ENCODE results near the gene CTBP1.

CTBP1 gene

DNA sequence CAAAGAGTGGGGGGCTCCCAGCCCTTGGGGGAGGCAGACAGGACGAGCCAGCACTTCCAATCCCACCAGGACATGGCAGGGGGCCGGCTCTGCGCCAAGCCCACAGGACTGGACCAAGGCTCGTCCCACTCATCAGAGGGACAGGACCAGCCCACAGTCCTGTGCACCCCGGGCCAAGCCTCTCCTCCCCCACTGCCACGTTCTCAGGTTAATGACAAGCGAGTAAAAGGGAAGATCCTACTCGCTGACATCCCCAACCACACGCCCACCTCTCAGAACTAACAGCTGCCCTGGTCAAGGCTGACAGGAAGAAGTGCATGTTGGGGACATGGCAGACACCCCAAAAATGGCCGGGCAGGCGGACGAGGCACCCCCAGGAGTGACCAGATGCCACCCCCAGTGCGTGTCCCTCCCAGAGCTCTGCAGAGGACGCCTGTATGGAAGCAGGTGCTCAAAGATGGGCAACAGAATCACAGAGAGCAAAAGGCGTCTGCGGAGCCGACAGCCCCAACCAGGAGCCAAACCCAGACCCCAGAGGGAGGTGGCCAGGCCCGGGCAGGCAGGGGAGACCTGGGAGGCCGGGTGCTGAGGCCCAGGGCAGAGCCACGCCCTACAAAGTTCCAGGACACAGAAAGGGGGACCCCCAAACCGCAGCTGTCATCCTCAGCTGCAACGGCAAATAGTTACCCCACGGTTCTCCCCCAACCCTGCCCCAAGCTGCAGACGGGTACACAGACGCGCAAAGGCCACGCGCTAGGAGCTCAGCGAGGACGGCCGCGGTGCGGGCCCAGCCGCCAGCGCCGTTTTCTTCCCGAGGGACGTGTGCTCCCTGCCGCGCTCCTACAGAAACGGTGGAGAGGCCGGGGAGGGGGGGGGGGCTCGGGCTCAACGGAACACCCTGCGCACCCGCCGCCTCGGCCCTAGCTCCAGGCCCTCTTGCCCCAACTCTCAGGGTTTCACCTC, 1.7 kb downstream of the CTBP1 start:
- H3K36me3 ChIP-seq (ENCODE audit: control insufficient read depth, insufficient read depth, low read length): no peaks in the 10 kb centered on the region; the same call in none of the 2 replicates
- peak overlapping the region; percentile 90 for H3K4me3 ChIP-seq (replicated peaks; ENCODE audit: low read depth, low read length)
- peak; percentile 44 for DNase-seq (ENCODE audit: extremely low read depth, insufficient read length)
- no peaks in the 10 kb centered on the region for H3K27me3 ChIP-seq (replicated peaks; ENCODE audit: control insufficient read depth, insufficient read depth, low read length)
- TF ChIP-seq, protein P1, sequence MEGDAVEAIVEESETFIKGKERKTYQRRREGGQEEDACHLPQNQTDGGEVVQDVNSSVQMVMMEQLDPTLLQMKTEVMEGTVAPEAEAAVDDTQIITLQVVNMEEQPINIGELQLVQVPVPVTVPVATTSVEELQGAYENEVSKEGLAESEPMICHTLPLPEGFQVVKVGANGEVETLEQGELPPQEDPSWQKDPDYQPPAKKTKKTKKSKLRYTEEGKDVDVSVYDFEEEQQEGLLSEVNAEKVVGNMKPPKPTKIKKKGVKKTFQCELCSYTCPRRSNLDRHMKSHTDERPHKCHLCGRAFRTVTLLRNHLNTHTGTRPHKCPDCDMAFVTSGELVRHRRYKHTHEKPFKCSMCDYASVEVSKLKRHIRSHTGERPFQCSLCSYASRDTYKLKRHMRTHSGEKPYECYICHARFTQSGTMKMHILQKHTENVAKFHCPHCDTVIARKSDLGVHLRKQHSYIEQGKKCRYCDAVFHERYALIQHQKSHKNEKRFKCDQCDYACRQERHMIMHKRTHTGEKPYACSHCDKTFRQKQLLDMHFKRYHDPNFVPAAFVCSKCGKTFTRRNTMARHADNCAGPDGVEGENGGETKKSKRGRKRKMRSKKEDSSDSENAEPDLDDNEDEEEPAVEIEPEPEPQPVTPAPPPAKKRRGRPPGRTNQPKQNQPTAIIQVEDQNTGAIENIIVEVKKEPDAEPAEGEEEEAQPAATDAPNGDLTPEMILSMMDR (IDR thresholded peaks at IDR 0.05; ENCODE audit: insufficient read depth, low read length, poor library complexity, severe bottlenecking): no peak

DNA sequence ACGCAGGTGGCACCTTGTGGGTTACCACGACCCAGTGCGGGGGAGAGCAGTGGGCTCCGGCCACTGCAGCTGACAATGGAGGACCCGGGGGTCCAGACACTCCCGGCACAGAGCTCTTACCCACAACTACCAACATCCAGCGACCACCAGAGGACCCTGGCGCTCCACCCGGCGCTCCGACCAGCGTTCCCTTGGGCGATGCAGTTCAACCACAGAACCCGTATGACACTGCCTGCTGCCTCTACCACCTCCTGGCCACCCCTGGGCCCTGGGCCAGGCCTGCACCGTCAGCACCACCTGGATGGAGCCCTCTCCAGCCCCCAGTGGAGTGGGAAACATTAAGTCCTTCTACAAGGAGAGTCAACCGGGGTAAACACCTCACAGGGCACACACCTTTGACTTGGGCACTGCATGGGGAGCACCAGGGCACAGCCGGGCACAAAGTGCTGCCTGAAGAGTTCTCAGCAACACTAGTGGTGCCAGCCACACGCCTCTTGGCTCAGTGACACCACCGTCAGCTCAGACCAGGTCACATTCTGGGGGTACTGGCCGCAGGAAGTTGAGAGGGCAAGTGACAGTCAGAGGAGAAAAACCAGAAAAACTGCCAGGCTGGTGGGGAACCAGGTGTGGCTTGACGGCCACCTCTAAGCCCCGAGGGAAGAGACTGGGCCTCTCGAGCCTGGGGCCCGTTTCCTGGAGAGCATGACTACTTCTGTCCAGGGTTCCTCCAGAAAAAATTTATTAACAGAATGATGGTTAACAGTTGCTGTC, 2.6 kb downstream of the CTBP1 start:
- TF ChIP-seq, protein P1 (IDR thresholded peaks at IDR 0.05; ENCODE audit: insufficient read depth, low read length, poor library complexity, severe bottlenecking): no peak
- peak overlapping the region; percentile 90 for H3K4me3 ChIP-seq (replicated peaks; ENCODE audit: low read depth, low read length)
- H3K36me3 ChIP-seq (ENCODE audit: control insufficient read depth, insufficient read depth, low read length): peaks cover 1% of the 10 kb centered on the region
- H3K27me3 ChIP-seq (replicated peaks; ENCODE audit: control insufficient read depth, insufficient read depth, low read length): no peaks in the 10 kb centered on the region
- DNase-seq (ENCODE audit: extremely low read depth, insufficient read length): peak; percentile 29

DNA sequence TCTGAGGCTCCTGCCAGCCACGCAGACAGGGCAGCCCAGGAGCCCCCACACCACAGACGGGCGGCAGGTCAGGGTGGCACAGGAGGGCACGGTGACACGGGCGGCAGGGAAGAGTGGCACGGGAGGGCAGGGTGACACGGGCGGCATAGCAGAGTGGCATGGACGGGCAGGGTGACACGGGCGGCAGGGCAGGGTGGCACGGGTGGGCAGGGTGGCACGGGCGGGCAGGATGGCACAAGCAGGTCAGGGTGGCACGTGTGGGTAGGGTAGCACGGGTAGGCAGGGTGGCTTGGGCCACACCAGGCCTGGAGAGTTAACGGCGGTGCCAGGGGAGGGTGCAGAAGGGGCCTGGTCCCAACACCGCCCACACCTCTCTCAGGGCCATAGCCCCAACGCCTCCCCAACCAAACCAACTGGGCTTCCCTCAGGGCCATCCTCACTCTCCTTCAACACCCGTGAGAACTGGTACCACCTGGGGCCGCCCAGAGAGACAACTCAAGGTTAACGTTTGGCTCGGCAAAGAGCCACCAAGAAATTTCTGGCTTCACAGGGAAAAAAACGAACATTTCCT, 3.4 kb downstream of the CTBP1 start:
- no peak for DNase-seq (ENCODE audit: extremely low read depth, insufficient read length)
- Histone ChIP-seq H3K4me3 (replicated peaks; ENCODE audit: low read depth, low read length) (no peak overlapping the region), H3K27me3 (replicated peaks; ENCODE audit: control insufficient read depth, insufficient read depth, low read length) (no peaks in the 10 kb centered on the region), H3K36me3 (ENCODE audit: control insufficient read depth, insufficient read depth, low read length) (peaks cover 7% of the 10 kb centered on the region)
- TF ChIP-seq, protein P1 (IDR thresholded peaks at IDR 0.05; ENCODE audit: insufficient read depth, low read length, poor library complexity, severe bottlenecking): no peak

DNA sequence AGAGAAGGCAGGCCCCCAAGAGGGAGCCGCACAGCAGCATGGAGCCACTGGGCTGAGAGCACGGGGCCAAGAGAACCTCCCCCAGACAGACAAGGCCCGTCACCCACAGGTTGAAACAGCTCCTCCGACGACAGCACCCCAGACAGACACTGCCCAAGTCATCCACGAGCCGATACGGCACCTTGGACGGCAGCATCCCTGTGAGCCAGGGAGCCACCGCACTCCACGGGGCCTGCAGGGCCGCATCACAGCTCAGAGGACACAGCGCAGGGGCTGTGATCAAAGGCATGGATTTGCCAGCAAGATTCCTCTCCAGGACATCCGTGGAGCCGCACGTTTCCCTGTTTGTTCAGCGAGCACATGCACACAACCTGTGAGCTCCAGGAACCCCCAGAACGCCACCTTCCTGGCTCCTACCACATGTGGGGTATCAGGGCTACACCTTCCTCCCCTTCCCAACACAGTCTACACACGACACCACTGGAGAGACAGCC, 3.9 kb downstream of the CTBP1 start:
- Histone ChIP-seq H3K4me3 (replicated peaks; ENCODE audit: low read depth, low read length) (no peak overlapping the region), H3K27me3 (replicated peaks; ENCODE audit: control insufficient read depth, insufficient read depth, low read length) (no peaks in the 10 kb centered on the region), H3K36me3 (ENCODE audit: control insufficient read depth, insufficient read depth, low read length) (peaks cover 8% of the 10 kb centered on the region)
- peak; percentile 10 for DNase-seq (ENCODE audit: extremely low read depth, insufficient read length)
- TF ChIP-seq, protein P1 (IDR thresholded peaks at IDR 0.05; ENCODE audit: insufficient read depth, low read length, poor library complexity, severe bottlenecking): no peak

DNA sequence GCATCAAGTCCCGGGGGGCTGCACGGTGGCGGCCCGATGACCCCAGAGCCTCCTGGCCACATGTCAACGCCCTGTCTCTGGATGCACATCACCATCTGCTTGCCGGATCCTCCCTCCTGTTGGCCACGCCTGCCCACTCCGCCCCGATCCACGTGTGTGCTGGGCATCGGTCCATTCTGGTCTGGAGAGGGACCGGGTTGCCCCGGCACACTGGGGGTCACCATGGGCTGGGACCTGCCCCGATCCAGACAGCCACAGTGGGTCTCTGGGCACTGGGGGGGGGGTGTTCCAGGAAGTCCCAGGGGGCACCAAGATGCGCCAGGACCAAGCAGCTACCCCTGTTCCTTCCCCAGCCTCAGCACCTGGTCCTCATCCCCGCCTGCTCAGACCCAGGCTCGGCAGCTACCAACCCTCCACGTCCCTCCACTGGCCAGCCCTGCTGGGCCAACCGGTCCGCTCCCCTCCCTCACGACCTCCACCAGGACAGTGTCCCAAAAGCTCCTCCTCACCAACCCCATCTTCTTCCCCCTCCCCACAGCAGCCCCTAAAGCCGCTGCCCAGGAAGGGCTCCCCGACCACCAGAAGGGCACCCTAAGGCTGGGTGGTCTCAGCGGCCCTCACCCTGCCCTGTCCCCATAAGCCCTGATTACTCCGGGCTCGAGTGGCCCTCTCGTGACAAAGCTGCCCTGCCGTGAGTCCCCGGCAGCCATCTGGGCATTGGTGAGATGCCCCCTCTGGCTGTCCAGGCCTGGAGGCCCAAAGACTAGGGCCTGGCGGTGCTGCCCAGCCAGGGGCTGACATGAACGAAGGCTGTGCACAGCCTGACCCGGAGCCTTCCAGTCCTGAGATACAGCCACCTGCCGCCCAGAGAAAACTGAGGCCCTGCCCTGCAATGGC, 4.6 kb downstream of the CTBP1 start:
- TF ChIP-seq, protein P1 (IDR thresholded peaks at IDR 0.05; ENCODE audit: insufficient read depth, low read length, poor library complexity, severe bottlenecking): no peak

More for the DNA sequence above, 4.6 kb downstream of the CTBP1 start:
- no peak for DNase-seq (ENCODE audit: extremely low read depth, insufficient read length)
- peaks cover 11% of the 10 kb centered on the region for H3K36me3 ChIP-seq (ENCODE audit: control insufficient read depth, insufficient read depth, low read length)
- H3K27me3 ChIP-seq (replicated peaks; ENCODE audit: control insufficient read depth, insufficient read depth, low read length): no peaks in the 10 kb centered on the region
- no peak overlapping the region for H3K4me3 ChIP-seq (replicated peaks; ENCODE audit: low read depth, low read length)
